ENCODE results near the gene PSMD12. TPM values are rescaled to one million over a fixed set of nuclear protein-coding genes. Genes with fewer than 3 reads are reported as not detected.

The PSMD12 gene
- polyA plus RNA-seq, 1 of the 3 experiments (the other 2 are of a cell fraction) = 31.4 TPM

- H3K79me2 ChIP-seq (ENCODE audit: insufficient read depth) = peaks cover 79% of the 10 kb centered on the region
- WGBS (ENCODE audit: low lambda C conversion rate) = 80% methylated on average over 20 of the region's 20 CpGs
- DNase-seq = peak; percentile 78
- TF ChIP-seq REST (IDR thresholded peaks at IDR 0.05; ENCODE audit: low read depth, low read length) = no peak
- no peak for TF ChIP-seq FOXM1 (IDR thresholded peaks at IDR 0.05; ENCODE audit: low read depth)
- no peak for TF ChIP-seq USF2 (IDR thresholded peaks at IDR 0.05; ENCODE audit: borderline replicate concordance, low read depth, low read length)
- no peak for TF ChIP-seq ZBTB33 (IDR thresholded peaks at IDR 0.05; ENCODE audit: borderline replicate concordance, low read depth)
- peak in 1 of 2 experiments; percentile 70; a peak in 1 of 4 replicates for TF ChIP-seq EP300 (IDR thresholded peaks at IDR 0.05; ENCODE audit: borderline replicate concordance in 1 of 2, low read depth in 1 of 2, low read length in 1 of 2)
- no peak for TF ChIP-seq NFIC (IDR thresholded peaks at IDR 0.05; ENCODE audit: borderline replicate concordance)
- TF ChIP-seq USF1 (IDR thresholded peaks at IDR 0.05; ENCODE audit: borderline replicate concordance, low read depth) = no peak
- no peak for TF ChIP-seq EZH2phosphoT487 (IDR thresholded peaks at IDR 0.05; ENCODE audit: borderline replicate concordance, low read depth)
- TF ChIP-seq CTCF (IDR thresholded peaks at IDR 0.05) = no peak
- peak; percentile 48 for TF ChIP-seq CHD2 (IDR thresholded peaks at IDR 0.05; ENCODE audit: low read length, partially characterized antibody)
- TF ChIP-seq YY1 (IDR thresholded peaks at IDR 0.05; ENCODE audit: low read depth) = no peak
- no peak for TF ChIP-seq SIN3A (IDR thresholded peaks at IDR 0.05; ENCODE audit: borderline replicate concordance, low read depth, low read length)
- no peak for TF ChIP-seq FOSL2 (IDR thresholded peaks at IDR 0.05; ENCODE audit: borderline replicate concordance, low read depth)
- TF ChIP-seq TCF12 (IDR thresholded peaks at IDR 0.05) = peak; percentile 12; the same call in 1 of the 2 replicates
- TF ChIP-seq IRF3 (IDR thresholded peaks at IDR 0.05; ENCODE audit: low read depth, low read length) = no peak
- no peak for TF ChIP-seq ELF1 (IDR thresholded peaks at IDR 0.05)
- peak; percentile 77; the same call in 1 of the 2 replicates for TF ChIP-seq RCOR1 (IDR thresholded peaks at IDR 0.05; ENCODE audit: low read length)
- TF ChIP-seq RAD21 (IDR thresholded peaks at IDR 0.05; ENCODE audit: low read length) = peak; percentile 51
- no peak for TF ChIP-seq RXRA (IDR thresholded peaks at IDR 0.05; ENCODE audit: borderline replicate concordance, low read depth)
- no peak for TF ChIP-seq TEAD4 (IDR thresholded peaks at IDR 0.05; ENCODE audit: borderline replicate concordance, insufficient read depth)
- TF ChIP-seq RFX5 (IDR thresholded peaks at IDR 0.05; ENCODE audit: low read length) = no peak
These were observed 19.0 kb upstream of the PSMD12 start for GRCh38 chr17:67385122-67385988.

More at GRCh38 chr17:67385122-67385988, 19.0 kb upstream of the PSMD12 start:
- Histone ChIP-seq H3K4me2 (no peak overlapping the region), H3K27ac (ENCODE audit: low read depth in 2 of 2, low read length in 1 of 2) (peak overlapping the region in 1 of 2 experiments; percentile 75; a peak in 2 of 4 replicates), H3K9me2 (no peaks in the 10 kb centered on the region), H3F3A (replicated peaks; ENCODE audit: insufficient read depth) (peaks cover 8% of the 10 kb centered on the region), H3K4me1 (ENCODE audit: control insufficient read depth in 1 of 2, insufficient read depth in 2 of 2, low read depth in 1 of 2, low read length in 1 of 2) (peaks cover 8 to 14% of the 10 kb centered on the region in 2 experiments), H3K36me3 (replicated peaks in 1 of 2; ENCODE audit: control insufficient read depth in 1 of 2, insufficient read depth in 2 of 2, low read length in 1 of 2) (peaks cover 0 to 4% of the 10 kb centered on the region in 2 experiments), H3K27me3 (ENCODE audit: insufficient read depth) (no peaks in the 10 kb centered on the region), H2AFZ (ENCODE audit: low read depth) (no peak overlapping the region), H4K20me1 (ENCODE audit: insufficient read depth) (no peaks in the 10 kb centered on the region; the same call in 1 of the 2 replicates), H3K4me3 (ENCODE audit: low read depth in 2 of 2, low read length in 1 of 2) (no peak overlapping the region), H3K9me3 (no peaks in the 10 kb centered on the region), H3K9ac (no peak overlapping the region)
- POLR2A ChIA-PET = interaction anchor here (0.7 to 1.6 kb wide), 4 partner anchors 90 to 265 kb away, joined by 3 to 9 read pairs (median 3); no protein-coding TSS in a partner anchor
- CTCF ChIA-PET = interaction anchor here (0.7 to 7.3 kb wide), 24 partner anchors 9 to 438 kb away, joined by 3 to 234 read pairs (median 4); partner anchors contain the start of gene PITPNC1

All from SK-N-SH (cell line).